GM06990 (cell line): ENCODE measurements around the gene FLT3LG.

Experiments used
- DNase-seq: peaks from one replicate; pipeline ENCODE4 v3.0.0-alpha.2; 2011; ENCODE audit not compliant: insufficient read length; ENCODE audit errors: extremely low read depth
- H3K27me3 ChIP-seq: replicated peaks from 2 replicates; pipeline ENCODE4 v1.6.0; 2011; ENCODE audit warnings: low read length; ENCODE audit not compliant: control insufficient read depth, insufficient read depth
- H3K36me3 ChIP-seq: 2 replicates; pipeline ENCODE4 v1.5.1; 2011; ENCODE audit warnings: low read length; ENCODE audit not compliant: control insufficient read depth, insufficient read depth
- H3K4me3 ChIP-seq: replicated peaks from 2 replicates; pipeline ENCODE4 v1.5.1; 2011; ENCODE audit warnings: low read depth, mild to moderate bottlenecking, control low read depth, low read length
- CTCF ChIP-seq: IDR thresholded peaks from 2 replicates; pipeline ENCODE4 v1.5.1; 2011; ENCODE audit warnings: low read length, control low read depth, mild to moderate bottlenecking, inconsistent platforms; ENCODE audit not compliant: insufficient read depth, poor library complexity, severe bottlenecking

The FLT3LG gene

GRCh38 chr19:49490287-49491029, 16.4 kb downstream of the FLT3LG start:
- Histone ChIP-seq H3K36me3 (peaks cover 33% of the 10 kb centered on the region), H3K4me3 (peak overlapping the region; percentile 99), H3K27me3 (no peaks in the 10 kb centered on the region)
- TF ChIP-seq CTCF, result no peak
- no peak for DNase-seq

- Histone ChIP-seq H3K27me3 (no peaks in the 10 kb centered on the region), H3K36me3 (peaks cover 33% of the 10 kb centered on the region), H3K4me3 (peak overlapping the region; percentile 99)
- no peak for TF ChIP-seq CTCF
- no peak for DNase-seq
Measured at GRCh38 chr19:49491030-49491803, 17.2 kb downstream of the FLT3LG start.

- H3K4me3 ChIP-seq, result no peak overlapping the region
- no peaks in the 10 kb centered on the region for H3K27me3 ChIP-seq
- DNase-seq, result no peak
- TF ChIP-seq CTCF, result no peak
- peaks cover 33% of the 10 kb centered on the region for H3K36me3 ChIP-seq
Measured at GRCh38 chr19:49491804-49492572, 18.0 kb downstream of the FLT3LG start.

- H3K27me3 ChIP-seq, result no peaks in the 10 kb centered on the region
- H3K4me3 ChIP-seq, result no peak overlapping the region
- no peak for DNase-seq
- no peak for TF ChIP-seq CTCF
- H3K36me3 ChIP-seq, result peaks cover 38% of the 10 kb centered on the region
Measured at GRCh38 chr19:49492573-49493405, 18.8 kb downstream of the FLT3LG start.

GRCh38 chr19:49496574-49497008, 22.6 kb downstream of the FLT3LG start:
- H3K27me3 ChIP-seq, result no peaks in the 10 kb centered on the region
- TF ChIP-seq CTCF, result no peak
- DNase-seq, result no peak
- H3K4me3 ChIP-seq, result peak overlapping the region; percentile 95
- H3K36me3 ChIP-seq, result peaks cover 32% of the 10 kb centered on the region
